Measurements from ENCODE around the gene TMEM119.
"Not testable (repeated sequence)": the region's sequence is repeated elsewhere in the genome, so short reads cannot be mapped to it uniquely, and the experiment has no call there.

Gene TMEM119

GRCh38 chr12:108581311-108582227, 16.3 kb downstream of the TMEM119 start:
- no peak for DNase-seq

- DNase-seq: no peak
Observed at GRCh38 chr12:108580531-108580930, 17.4 kb downstream of the TMEM119 start.

GRCh38 chr12:108578813-108579212, 19.1 kb downstream of the TMEM119 start:
- no peak for DNase-seq

- no peak for DNase-seq
Observed at GRCh38 chr12:108578264-108578663, 19.6 kb downstream of the TMEM119 start.

GRCh38 chr12:108577458-108577857, 20.4 kb downstream of the TMEM119 start:
- DNase-seq: no peak

- no peak for DNase-seq
Observed at GRCh38 chr12:108576660-108577234, 21.1 kb downstream of the TMEM119 start.

GRCh38 chr12:108575199-108575912, 22.5 kb downstream of the TMEM119 start:
- DNase-seq: no peak

- not testable (repeated sequence) for DNase-seq
Observed at GRCh38 chr12:108574276-108574675, 23.6 kb downstream of the TMEM119 start.

- no peak for DNase-seq
Observed at GRCh38 chr12:108573317-108573716, 24.6 kb downstream of the TMEM119 start.

GRCh38 chr12:108572166-108572790, 25.6 kb downstream of the TMEM119 start:
- no peak for DNase-seq

- no peak for DNase-seq
Observed at GRCh38 chr12:108571609-108572165, 26.2 kb downstream of the TMEM119 start.

- no peak for DNase-seq
Observed at GRCh38 chr12:108570743-108571608, 26.9 kb downstream of the TMEM119 start.

GRCh38 chr12:108568338-108569154, 29.3 kb downstream of the TMEM119 start:
- peak; percentile 49 to 57 for DNase-seq

- no peak for DNase-seq
Observed at GRCh38 chr12:108567406-108568337, 30.2 kb downstream of the TMEM119 start.

GRCh38 chr12:108566452-108566851, 31.4 kb downstream of the TMEM119 start:
- DNase-seq: no peak

GRCh38 chr12:108565976-108566375, 31.9 kb downstream of the TMEM119 start:
- peak; percentile 46 to 79 for DNase-seq

- DNase-seq: no peak
Observed at GRCh38 chr12:108565146-108565545, 32.7 kb downstream of the TMEM119 start.

GRCh38 chr12:108564724-108565123, 33.2 kb downstream of the TMEM119 start:
- DNase-seq: no peak

GRCh38 chr12:108563804-108564151, 34.1 kb downstream of the TMEM119 start:
- DNase-seq: no peak

Data from stimulated activated CD4-positive, alpha-beta T cell treated with anti-CD3 and anti-CD28 coated beads, Interleukin-4, amount 100 ng/mL, for 4 hours (primary cell).